Adipose tissue (tissue), 3 donors: Measurements from ENCODE around the gene INVS. TPM values are rescaled to one million over a fixed set of nuclear protein-coding genes. Genes with fewer than 3 reads are reported as not detected.
"Not testable (repeated sequence)": the region's sequence is repeated elsewhere in the genome, so short reads cannot be mapped to it uniquely, and the experiment has no call there.

Source experiments
- H3K27ac ChIP-seq: one replicate; pipeline ENCODE4 v1.5.1; 2013; ENCODE audit warnings: low read depth, low read length
- WGBS, 3 donors: extraction: QIAGEN DNeasy Blood & Tissue Kit; methylation state at CpG; one replicate each; pipeline ENCODE4 v1.1.7; 2013; 5-methylcytosine and 5-hydroxymethylcytosine counted together
- polyA plus RNA-seq, 3 donors: library from polyadenylated mRNA; stranded (reverse); fragments of 200-250 nt; gene quantifications; one replicate each; pipeline ENCODE4 v1.2.3, GENCODE V29; 2013
- donor health status: healthy with polysubstance abuse.
- donor health status: Bipolar disorder and iron deficiency.
- donor health status: healthy.

Gene INVS
- polyA plus RNA-seq, 3 donors = 2.9 to 7.8 (median 7.0) TPM

GRCh38 chr9:100082782-100083181 lies 16.3 kb upstream of the INVS start:
- no peak overlapping the region for H3K27ac ChIP-seq

GRCh38 chr9:100083448-100084127 lies 15.5 kb upstream of the INVS start:
- WGBS, 3 donors = 62 to 86% (median 80%) methylated on average over 5 of the region's 5 CpGs
- H3K27ac ChIP-seq = no peak overlapping the region

DNA sequence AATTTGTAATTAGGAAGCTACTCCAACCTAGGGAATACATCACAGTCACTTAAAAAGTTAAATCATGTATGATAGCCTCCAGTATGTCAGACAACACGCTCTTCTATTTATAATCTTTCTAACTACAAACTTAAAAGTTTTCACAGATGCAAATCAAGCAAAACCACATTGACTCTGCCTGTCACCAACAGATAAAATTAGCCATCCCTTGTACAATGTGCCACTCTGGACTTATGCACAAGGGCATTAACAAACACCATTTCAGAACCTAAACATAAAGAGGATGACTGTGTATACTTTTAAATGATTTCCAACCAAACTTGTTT lies 15.0 kb upstream of the INVS start:
- 80 to 87% (median 81%) methylated on average over 1 of the region's 1 CpG for WGBS, 3 donors

GRCh38 chr9:100084734-100085133 lies 14.3 kb upstream of the INVS start:
- WGBS, 3 donors = 82 to 89% (median 84%) methylated on average over 5 of the region's 5 CpGs
- H3K27ac ChIP-seq = no peak overlapping the region

More for the DNA sequence above, 15.0 kb upstream of the INVS start:
- H3K27ac ChIP-seq = no peak overlapping the region

DNA sequence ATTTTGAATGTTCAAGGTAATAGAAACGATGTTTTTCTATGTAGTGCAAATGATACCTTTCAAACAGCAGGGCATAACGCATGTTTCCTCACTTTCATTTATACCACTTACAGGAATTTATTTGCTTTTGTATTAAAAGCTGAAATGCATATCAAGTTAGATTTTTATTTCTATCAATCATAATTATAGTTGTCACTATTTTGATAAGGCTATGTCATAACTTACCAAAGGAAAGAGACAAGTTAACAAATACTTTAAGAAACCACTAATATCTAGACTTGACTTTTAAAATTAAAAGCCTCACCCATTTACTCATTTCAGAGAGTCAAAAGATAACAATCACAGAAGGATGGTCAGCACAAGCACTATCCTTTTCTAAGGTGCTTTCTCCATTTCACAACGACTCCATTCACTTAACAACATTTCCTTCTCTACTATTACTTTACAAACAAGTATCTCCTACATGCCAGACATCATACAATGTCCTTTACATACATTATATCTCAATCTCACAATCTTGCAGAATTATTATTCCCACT lies 12.9 kb upstream of the INVS start:
- WGBS, 3 donors = 72 to 78% (median 76%) methylated on average over 3 of the region's 3 CpGs

DNA sequence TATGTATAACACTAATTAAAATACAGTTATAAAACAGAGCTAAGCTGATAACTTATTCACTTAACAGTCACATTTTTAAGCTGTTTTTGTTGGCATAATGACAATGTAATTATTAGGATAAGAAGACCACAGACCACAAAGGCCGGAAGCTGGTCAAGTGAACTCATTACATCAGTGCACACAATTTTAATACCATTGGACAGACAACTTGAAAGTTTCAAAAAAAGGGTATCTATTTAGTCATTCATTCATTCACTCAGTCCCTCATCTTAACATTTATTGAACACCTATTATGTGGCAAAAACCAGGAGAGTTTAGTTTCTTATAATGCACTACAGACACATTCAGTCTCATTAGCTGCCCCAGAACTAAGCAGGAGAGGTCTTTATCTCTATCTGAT lies 11.8 kb upstream of the INVS start:
- WGBS, 3 donors = 46 to 57% (median 48%) methylated on average over 1 of the region's 1 CpG
- no peak overlapping the region for H3K27ac ChIP-seq

More for the DNA sequence above, 12.9 kb upstream of the INVS start:
- no peak overlapping the region for H3K27ac ChIP-seq

GRCh38 chr9:100088202-100088601 lies 10.8 kb upstream of the INVS start:
- no peak overlapping the region for H3K27ac ChIP-seq
- 73 to 80% (median 77%) methylated on average over 4 of the region's 4 CpGs for WGBS, 3 donors

GRCh38 chr9:100090880-100091279 lies 8.2 kb upstream of the INVS start:
- no peak overlapping the region for H3K27ac ChIP-seq
- WGBS, 3 donors = 91 to 98% (median 95%) methylated on average over 1 of the region's 1 CpG

DNA sequence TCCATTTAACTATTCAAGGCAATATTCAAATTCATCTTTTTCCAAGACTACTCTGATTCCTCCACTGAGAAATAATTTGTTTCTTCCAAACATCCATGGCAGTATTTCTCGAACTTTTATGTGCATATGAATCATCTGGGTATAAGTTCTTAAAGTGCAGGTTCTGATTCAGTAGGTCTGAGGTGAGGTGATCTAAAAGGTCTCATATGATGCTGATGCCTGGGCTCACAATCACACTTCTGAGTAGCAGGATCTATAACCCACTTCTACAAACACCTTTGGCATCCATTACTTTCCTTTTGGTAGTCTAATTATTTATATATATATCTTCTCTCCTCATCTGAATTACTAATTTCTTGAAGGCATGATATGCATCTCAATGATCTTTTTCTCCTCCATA lies 7.4 kb upstream of the INVS start:
- H3K27ac ChIP-seq = no peak overlapping the region
- WGBS, 3 donors = 65 to 87% (median 79%) methylated on average over 1 of the region's 1 CpG

DNA sequence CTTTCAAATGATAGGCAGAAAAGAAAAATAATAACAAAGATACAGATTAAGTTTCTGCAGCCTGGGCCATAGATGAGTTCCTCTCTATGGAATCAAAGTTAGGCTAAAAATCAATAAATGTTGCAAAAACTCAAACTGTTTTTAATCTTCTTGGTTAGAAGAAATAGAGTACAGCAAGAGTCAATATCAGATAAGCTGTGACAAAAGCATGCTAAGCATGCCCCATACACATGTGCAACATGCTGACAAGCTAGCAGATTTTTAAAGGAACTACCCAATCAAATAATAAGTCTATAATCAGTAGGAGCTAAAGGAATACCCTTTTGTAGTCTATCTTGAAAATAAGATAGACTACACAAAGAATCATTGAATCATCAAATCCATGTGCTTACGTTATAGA lies 7.0 kb upstream of the INVS start:
- 56 to 97% (median 96%) methylated on average over 1 of the region's 1 CpG for WGBS, 3 donors
- no peak overlapping the region for H3K27ac ChIP-seq

DNA sequence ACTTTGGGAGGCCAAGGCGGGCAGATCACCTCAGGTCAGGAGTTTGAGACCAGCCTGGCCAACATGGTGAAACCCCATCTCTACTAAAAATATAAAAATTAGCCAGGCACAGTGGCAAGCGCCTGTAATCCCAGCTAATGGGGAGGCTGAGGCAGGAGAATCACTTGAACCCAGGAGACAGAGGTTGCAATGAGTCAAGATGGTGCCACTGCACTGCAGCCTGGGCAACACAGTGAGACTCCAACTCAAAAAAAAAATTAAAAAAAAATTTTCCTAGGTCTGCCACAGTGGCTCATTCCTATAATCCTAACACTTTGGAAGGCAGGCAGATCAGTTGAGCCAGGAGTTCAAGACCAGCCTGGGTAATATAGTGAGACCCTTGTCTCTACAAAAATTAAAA lies 4.6 kb upstream of the INVS start:
- not testable (repeated sequence) for H3K27ac ChIP-seq
- 92 to 98% (median 94%) methylated on average over 2 of the region's 2 CpGs for WGBS, 3 donors

DNA sequence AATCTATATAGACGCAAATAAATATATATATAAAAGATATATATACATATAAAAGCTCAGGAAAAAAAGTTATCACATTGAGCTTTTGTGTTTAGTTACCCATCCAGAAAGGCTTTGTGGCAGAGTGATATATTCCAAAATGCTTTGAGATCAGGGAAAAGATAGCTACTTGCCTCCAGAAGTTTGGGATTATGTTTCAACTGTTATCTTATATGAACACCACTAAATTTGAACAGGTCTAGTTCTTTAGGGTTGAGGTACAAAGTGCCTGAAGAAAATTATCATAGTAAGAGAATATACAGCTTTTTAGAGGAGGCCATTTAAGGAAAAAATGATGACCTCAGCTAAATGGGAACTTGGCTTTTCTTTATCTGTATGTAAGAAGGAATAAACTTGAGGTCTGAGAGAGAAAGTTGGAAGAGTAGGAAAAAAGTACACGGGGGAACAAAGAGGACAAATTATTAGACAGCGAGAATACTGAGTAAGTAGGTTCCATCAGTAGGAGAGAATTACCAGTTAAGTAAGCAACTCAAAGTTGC lies 2.6 kb upstream of the INVS start:
- no peak overlapping the region for H3K27ac ChIP-seq
- WGBS, 3 donors = 45 to 78% (median 66%) methylated on average over 3 of the region's 3 CpGs

DNA sequence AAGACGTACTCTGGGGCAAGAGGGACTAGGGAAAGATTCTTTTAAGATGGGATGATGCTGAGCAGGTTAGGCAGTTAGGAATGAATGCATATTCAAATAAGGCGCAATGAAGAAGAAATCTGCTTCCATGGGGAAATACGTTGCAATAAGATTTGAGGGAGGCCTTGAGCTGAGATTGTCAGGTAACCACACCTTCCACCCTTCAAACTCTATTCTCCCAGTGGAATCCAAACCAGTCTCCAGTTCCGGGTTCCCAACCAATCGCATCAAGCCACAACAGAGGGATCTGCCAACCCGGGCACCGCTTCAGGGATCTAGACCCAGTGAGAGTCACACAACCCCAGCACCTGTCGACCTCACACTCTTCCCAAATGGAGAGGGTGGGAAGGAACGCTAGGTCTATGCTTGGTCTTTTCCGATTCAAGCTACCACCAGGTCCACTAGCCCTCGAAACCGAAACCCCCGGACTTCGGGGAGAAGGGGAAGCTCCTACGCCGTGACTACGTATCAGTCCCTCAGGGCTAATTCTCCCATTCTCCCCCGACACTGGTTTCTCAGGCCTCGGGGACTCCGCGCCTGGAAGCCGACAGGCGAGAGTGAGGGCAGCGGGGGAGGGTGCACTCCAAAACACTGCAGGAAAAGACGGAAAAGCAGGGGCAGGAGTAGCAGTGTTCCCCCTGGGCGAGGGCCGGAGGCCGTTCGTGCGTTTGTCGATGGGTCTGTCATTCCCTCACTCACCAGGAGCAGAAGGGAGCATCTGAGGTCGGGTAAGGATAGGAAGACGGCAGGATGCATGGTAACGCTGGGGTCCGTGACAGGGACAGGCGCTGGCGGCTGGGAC lies 777 bp upstream of the INVS start:
- peak overlapping the region; percentile 34 for H3K27ac ChIP-seq
- 1% methylated on average over 37 of the region's 37 CpGs for WGBS, 3 donors

GRCh38 chr9:100099722-100100042 lies 639 bp downstream of the INVS start:
- WGBS, 3 donors = 3 to 6% (median 6%) methylated on average over 10 of the region's 10 CpGs
- H3K27ac ChIP-seq = no peak overlapping the region

DNA sequence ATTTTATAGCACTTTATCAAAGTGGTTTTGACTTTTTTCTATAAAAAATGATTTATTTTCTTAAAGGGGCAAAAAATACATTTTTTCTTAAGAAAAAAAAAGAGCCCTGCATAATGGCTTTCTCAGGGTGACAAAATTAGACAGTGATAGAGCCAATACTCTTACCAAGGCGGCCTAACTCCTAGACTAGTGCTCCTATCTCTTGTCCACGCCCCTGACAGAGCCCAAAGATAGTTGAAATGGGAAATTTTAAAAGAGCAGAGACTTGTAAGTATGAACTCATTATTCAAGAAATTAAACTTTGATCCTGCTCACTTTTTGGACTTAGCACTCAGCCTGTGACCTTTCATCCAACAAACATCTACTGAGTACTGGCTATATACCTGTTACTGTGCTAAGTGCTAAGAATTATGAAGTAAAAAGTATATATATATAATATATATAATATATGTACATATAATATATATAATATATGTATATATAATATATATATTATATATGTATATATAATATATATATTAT lies 1.2 kb downstream of the INVS start:
- H3K27ac ChIP-seq = no peak overlapping the region
- 57 to 80% (median 69%) methylated on average over 2 of the region's 2 CpGs for WGBS, 3 donors

DNA sequence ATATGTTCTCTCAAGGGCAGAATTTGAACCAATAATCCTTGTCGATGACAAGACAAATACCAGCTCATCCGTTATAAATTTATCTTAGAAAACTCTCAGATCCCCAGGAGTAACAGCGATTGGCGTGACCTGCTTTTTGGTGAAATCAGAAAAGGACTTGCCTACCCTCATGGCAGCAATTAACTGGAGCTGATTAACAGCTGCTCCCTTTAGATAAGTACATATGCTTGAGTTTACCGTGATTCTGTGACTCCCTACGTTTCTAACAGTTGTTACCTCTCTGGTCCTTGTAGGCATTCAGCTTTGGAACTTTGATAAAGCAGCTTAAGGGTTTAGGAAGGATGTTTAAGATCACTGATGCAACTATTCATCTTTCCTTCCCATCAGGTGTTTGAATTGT lies 2.6 kb downstream of the INVS start:
- H3K27ac ChIP-seq = no peak overlapping the region
- 74 to 91% (median 89%) methylated on average over 6 of the region's 6 CpGs for WGBS, 3 donors

DNA sequence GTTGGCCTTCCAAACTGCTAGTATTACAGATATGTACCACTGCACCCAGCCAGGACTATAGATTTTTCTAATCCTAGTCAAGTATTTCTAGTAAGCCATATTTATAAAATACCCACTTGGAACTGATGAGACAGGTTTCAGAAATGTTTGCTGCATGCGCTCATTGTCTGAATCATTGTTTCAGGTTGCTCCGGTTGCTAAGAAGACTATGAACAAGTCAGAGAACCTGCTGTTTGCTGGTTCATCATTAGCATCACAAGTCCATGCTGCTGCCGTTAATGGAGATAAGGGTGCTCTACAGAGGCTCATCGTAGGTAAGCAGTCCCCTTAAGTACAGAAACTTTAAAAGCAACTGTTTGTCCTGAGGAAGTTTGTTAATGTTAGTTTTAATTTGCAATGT lies 5.3 kb downstream of the INVS start:
- 85 to 92% (median 90%) methylated on average over 4 of the region's 4 CpGs for WGBS, 3 donors
- no peak overlapping the region for H3K27ac ChIP-seq

DNA sequence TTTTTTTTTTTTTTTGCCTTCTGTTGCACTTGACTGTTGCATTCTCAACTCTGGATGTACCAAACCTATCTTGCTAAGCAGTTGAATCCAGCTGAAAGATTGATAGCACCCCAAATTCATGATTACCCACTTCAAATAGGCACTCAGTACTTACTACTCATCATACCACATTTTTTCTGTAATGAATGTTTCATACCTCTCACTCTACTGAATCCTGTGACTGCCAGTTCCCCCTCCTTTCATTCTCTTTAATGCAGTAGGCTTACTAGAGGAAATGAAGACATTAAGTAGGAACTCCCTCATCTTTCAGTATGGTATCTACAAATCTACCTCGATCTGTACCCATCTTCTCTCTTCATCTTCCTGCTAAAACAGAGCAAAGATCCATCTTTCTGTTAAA lies 6.8 kb downstream of the INVS start:
- H3K27ac ChIP-seq = no peak overlapping the region
- 52 to 94% (median 65%) methylated on average over 1 of the region's 1 CpG for WGBS, 3 donors

DNA sequence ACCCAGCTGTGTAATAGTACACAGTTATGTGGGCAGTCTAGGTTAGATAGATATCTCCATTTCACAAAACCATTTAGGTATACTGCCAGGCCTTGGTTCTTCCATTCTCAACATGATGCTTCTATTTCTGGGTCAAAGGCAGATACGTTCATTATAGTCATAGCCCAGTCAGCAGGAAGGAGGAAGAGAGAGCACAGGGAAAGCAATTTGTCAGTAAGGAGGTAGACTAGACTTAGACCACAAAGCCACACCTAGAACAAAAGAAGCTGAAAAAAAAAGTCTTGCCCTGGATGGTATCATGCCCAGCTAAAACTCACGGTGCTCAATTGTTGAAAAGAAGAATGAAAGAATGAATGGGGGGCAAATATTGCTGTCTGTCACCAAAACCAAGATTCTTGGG lies 7.6 kb downstream of the INVS start:
- 82 to 89% (median 86%) methylated on average over 2 of the region's 2 CpGs for WGBS, 3 donors

More for the DNA sequence above, 7.6 kb downstream of the INVS start:
- H3K27ac ChIP-seq = no peak overlapping the region
